ENCODE measurements around the gene DLL4. TPM values are rescaled to one million over a fixed set of nuclear protein-coding genes. Genes with fewer than 3 reads are reported as not detected.

DLL4 gene
- total RNA-seq, 4 donors from 2014 or later: 4.2 to 11.2 (median 7.1) TPM

DNA sequence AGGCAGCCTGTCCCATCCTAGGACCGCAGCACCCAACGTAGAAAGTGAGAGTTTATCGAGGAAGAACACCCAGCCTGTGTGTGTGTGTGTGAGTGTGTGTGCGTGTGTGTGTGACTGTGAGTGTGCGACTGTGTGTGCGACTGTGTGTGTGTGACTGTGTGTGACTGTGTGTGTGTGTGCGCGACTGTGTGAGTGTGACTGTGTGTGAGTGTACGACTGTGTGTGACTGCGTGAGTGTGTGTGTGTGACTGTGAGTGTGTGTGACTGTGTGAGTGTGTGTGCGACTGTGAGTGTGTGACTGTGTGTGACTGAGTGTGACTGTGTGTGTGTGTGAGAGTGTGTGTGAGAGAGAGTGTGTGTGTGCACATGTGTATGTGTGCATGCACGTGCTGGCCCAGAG lies 15.1 kb upstream of the DLL4 start:
- 94 to 95% methylated on average over 12 of the region's 12 CpGs for WGBS, 2 donors
- Histone ChIP-seq H3K27ac (no peak overlapping the region), H3K9me3 (no peaks in the 10 kb centered on the region), H3K27me3 (no peaks in the 10 kb centered on the region), H3K36me3 (no peaks in the 10 kb centered on the region), H3K4me3 (no peak overlapping the region), H3K4me1 (peaks cover 0 to 20% (median 6%) of the 10 kb centered on the region in 4 donors)
- DNase-seq (ENCODE audit: low spot score in 2 of 2): no peak
- TF ChIP-seq, protein P1, sequence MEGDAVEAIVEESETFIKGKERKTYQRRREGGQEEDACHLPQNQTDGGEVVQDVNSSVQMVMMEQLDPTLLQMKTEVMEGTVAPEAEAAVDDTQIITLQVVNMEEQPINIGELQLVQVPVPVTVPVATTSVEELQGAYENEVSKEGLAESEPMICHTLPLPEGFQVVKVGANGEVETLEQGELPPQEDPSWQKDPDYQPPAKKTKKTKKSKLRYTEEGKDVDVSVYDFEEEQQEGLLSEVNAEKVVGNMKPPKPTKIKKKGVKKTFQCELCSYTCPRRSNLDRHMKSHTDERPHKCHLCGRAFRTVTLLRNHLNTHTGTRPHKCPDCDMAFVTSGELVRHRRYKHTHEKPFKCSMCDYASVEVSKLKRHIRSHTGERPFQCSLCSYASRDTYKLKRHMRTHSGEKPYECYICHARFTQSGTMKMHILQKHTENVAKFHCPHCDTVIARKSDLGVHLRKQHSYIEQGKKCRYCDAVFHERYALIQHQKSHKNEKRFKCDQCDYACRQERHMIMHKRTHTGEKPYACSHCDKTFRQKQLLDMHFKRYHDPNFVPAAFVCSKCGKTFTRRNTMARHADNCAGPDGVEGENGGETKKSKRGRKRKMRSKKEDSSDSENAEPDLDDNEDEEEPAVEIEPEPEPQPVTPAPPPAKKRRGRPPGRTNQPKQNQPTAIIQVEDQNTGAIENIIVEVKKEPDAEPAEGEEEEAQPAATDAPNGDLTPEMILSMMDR (IDR thresholded peaks at IDR 0.05): no peak
- TF ChIP-seq POLR2A (IDR thresholded peaks at IDR 0.05): no peak
- no peak for TF ChIP-seq EP300 (IDR thresholded peaks at IDR 0.05)

DNA sequence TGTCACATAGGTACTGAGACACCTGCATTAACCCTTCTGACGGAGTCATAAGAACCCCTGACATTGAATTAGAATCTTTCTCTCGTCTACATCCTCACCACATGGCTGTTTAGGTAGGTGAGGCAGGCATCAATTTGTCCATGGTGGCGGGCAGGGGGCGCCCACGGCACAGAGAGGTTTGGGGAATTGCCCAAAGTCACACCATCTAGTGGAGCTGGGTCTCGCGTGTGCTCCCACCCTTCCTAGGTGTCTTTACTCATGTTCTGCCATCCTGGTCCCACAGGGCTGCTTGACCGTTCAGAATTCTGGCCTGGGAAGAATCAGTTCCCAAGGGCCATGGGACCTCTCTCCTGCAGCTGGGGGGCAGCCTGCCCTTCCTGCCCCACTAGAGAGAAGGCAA lies 14.7 kb upstream of the DLL4 start:
- Histone ChIP-seq H3K27ac (no peak overlapping the region), H3K27me3 (no peaks in the 10 kb centered on the region), H3K4me1 (peaks cover 0 to 19% (median 4%) of the 10 kb centered on the region in 4 donors), H3K9me3 (no peaks in the 10 kb centered on the region), H3K36me3 (no peaks in the 10 kb centered on the region), H3K4me3 (no peak overlapping the region)
- TF ChIP-seq EP300 (IDR thresholded peaks at IDR 0.05): no peak
- TF ChIP-seq, protein P1 (IDR thresholded peaks at IDR 0.05): no peak
- TF ChIP-seq POLR2A (IDR thresholded peaks at IDR 0.05): no peak
- no peak for DNase-seq (ENCODE audit: low spot score in 2 of 2)
- WGBS, 2 donors: 79 to 82% methylated on average over 8 of the region's 8 CpGs

DNA sequence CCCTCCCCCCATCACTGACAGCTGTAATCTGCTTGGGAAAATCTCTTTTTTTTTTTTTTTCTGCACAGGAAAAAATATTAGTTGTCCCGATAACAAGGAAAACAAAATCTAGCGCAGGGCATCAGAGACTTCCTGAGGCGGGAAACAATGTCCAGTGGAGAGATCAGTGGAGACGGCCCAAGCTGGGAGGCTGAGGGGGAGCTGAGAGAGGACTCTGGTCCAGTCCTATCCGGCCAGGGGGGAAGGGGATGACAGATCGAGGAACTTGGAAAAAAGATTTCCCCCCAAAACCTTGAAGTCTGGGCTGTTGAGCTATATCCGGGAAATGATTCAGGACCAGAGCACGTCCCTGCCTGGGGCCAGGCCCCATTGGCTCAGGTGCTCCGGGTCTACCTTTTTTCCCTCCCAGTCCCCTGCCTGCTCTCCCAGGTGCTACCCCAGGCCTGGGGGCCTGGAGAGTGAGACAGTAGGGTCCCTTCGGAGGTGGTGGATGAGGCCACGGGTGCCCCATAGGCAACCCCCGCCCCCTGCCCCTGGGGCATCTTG lies 14.0 kb upstream of the DLL4 start:
- Histone ChIP-seq H3K27ac (no peak overlapping the region), H3K9me3 (no peaks in the 10 kb centered on the region), H3K4me3 (no peak overlapping the region), H3K36me3 (no peaks in the 10 kb centered on the region), H3K27me3 (no peaks in the 10 kb centered on the region), H3K4me1 (peaks cover 0 to 12% (median 2%) of the 10 kb centered on the region in 4 donors)
- no peak for TF ChIP-seq POLR2A (IDR thresholded peaks at IDR 0.05)
- TF ChIP-seq EP300 (IDR thresholded peaks at IDR 0.05): no peak
- TF ChIP-seq, protein P1 (IDR thresholded peaks at IDR 0.05): no peak
- no peak for DNase-seq (ENCODE audit: low spot score in 2 of 2)
- 63 to 73% methylated on average over 9 to 12 of the region's 12 CpGs for WGBS, 2 donors

DNA sequence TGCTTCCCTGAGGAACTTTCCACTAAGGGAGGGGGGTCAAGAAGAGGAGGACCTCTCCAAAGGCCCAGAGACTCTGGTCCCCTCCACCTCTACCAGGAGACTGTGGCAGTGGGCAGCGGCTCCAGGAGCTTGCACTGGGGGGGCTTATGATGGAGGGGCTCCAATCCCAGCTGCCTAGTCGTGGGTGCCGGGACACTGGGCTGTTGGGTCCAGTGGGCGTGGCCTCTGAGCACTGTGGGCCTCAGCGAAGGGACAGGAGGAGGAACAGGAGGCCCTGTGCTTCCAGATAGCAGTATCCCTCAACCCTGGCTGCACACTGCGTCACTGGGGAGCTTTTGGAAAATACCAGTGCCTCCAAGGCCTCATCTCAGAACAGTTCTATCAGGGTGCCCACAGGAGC lies 13.5 kb upstream of the DLL4 start:
- WGBS, 2 donors: 60 to 72% methylated on average over 6 of the region's 6 CpGs
- Histone ChIP-seq H3K27ac (no peak overlapping the region), H3K27me3 (no peaks in the 10 kb centered on the region), H3K4me1 (peaks cover 0 to 12% (median 2%) of the 10 kb centered on the region in 4 donors), H3K4me3 (no peak overlapping the region), H3K9me3 (no peaks in the 10 kb centered on the region), H3K36me3 (no peaks in the 10 kb centered on the region)
- no peak for TF ChIP-seq EP300 (IDR thresholded peaks at IDR 0.05)
- TF ChIP-seq POLR2A (IDR thresholded peaks at IDR 0.05): no peak
- TF ChIP-seq, protein P1 (IDR thresholded peaks at IDR 0.05): no peak
- DNase-seq (ENCODE audit: low spot score in 2 of 2): no peak

DNA sequence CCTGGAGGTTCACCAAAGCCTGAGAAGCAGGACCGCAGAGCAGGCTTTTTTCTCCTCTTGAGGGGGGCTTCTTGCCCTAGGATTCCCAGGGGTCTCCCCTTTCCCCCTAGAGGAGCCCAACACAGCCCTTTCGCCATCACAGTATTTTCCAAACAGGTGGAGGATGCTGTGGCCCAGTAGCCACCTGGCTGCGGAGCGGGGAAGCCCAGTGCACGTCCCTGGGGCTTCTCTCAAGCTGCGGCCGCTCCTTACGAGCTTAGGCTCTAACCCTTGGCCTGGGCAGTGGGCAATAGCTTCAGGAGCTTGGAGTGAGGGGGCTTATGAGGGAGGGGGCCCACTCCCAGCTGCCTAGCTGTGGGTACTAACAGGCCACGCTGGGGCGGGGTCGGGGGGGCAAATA lies 11.6 kb upstream of the DLL4 start:
- no peak for TF ChIP-seq EP300 (IDR thresholded peaks at IDR 0.05)
- no peak for TF ChIP-seq POLR2A (IDR thresholded peaks at IDR 0.05)
- TF ChIP-seq, protein P1 (IDR thresholded peaks at IDR 0.05): no peak
- no peaks in the 10 kb centered on the region for H3K27me3 ChIP-seq
- no peaks in the 10 kb centered on the region for H3K36me3 ChIP-seq
- DNase-seq (ENCODE audit: low spot score in 2 of 2): no peak
- peak overlapping the region in 1 of 4 donors; percentile 59 for H3K27ac ChIP-seq
- peaks cover 0 to 12% (median 2%) of the 10 kb centered on the region in 4 donors for H3K4me1 ChIP-seq
- H3K9me3 ChIP-seq: no peaks in the 10 kb centered on the region
- WGBS, 2 donors: 56 to 70% methylated on average over 11 of the region's 11 CpGs
- H3K4me3 ChIP-seq: no peak overlapping the region
